Keratinocyte (primary cell): Measurements from ENCODE around the gene IGBP1. TPM values are rescaled to one million over a fixed set of nuclear protein-coding genes. Genes with fewer than 3 reads are reported as not detected.

Source experiments
- DNase-seq: peaks from one replicate; pipeline ENCODE4 v3.0.0-alpha.2; 2011; ENCODE audit warnings: low read depth, missing footprints, low spot score
- FAIRE-seq: peaks from 2 replicates; lab custom pipeline; 2011; peaks lifted over from hg19 to GRCh38; lab: Jason Lieb, UNC
- H2AFZ ChIP-seq: 2 replicates; pipeline ENCODE4 v1.6.0; 2012; ENCODE audit warnings: low read length, control low read depth, inconsistent platforms; ENCODE audit not compliant: control insufficient read depth
- H3K27ac ChIP-seq: 2 replicates; pipeline ENCODE4 v1.5.1; 2011; ENCODE audit warnings: low read length; ENCODE audit not compliant: control insufficient read depth, insufficient read depth
- H3K27me3 ChIP-seq: 3 replicates; pipeline ENCODE4 v1.6.0; 2011; ENCODE audit warnings: low read length; ENCODE audit not compliant: control insufficient read depth, insufficient read depth; ENCODE audit errors: extremely low read depth
- H3K36me3 ChIP-seq, 2 experiments: 2 replicates in 1 of 2; 3 replicates in 1 of 2; pipeline ENCODE4 v1.5.1; 2011; ENCODE audit warnings: low read length in 2 of 2, mild to moderate bottlenecking in 1 of 2; ENCODE audit not compliant: control insufficient read depth in 2 of 2, insufficient read depth in 2 of 2; ENCODE audit errors: extremely low read depth in 1 of 2
- H3K4me1 ChIP-seq: 3 replicates; pipeline ENCODE4 v1.5.1; 2011; ENCODE audit warnings: low read length; ENCODE audit not compliant: control insufficient read depth, insufficient read depth; ENCODE audit errors: extremely low read depth
- H3K4me2 ChIP-seq: 3 replicates; pipeline ENCODE4 v1.6.0; 2011; ENCODE audit warnings: low read depth, low read length; ENCODE audit not compliant: control insufficient read depth, insufficient read depth; ENCODE audit errors: extremely low read depth
- H3K4me3 ChIP-seq, 3 experiments: fragments of 200-600 bp in 1 of 3; sonication (generic) in 1 of 3; 2 replicates in 2 of 3; 3 replicates in 1 of 3; pipeline ENCODE4 v1.5.1; 2011 to 2016; ENCODE audit warnings: low read length in 3 of 3, mild to moderate bottlenecking in 3 of 3, control low read depth in 2 of 3, inconsistent platforms in 1 of 3, low read depth in 1 of 3, mixed read lengths in 1 of 3, mixed run types in 1 of 3, moderate library complexity in 1 of 3; ENCODE audit not compliant: control insufficient read depth in 2 of 3, insufficient read depth in 2 of 3; ENCODE audit errors: extremely low read depth in 1 of 3
- H3K79me2 ChIP-seq: 2 replicates; pipeline ENCODE4 v1.6.0; 2012; ENCODE audit warnings: low read length; ENCODE audit not compliant: control insufficient read depth, insufficient read depth
- H3K9ac ChIP-seq: 3 replicates; pipeline ENCODE4 v1.6.0; 2011; ENCODE audit warnings: low read length; ENCODE audit not compliant: control insufficient read depth, insufficient read depth; ENCODE audit errors: extremely low read depth
- H3K9me1 ChIP-seq: 3 replicates; pipeline ENCODE4 v1.6.0; 2011; ENCODE audit warnings: low read length; ENCODE audit not compliant: control insufficient read depth, insufficient read depth; ENCODE audit errors: extremely low read depth
- H3K9me3 ChIP-seq: 2 replicates; pipeline ENCODE4 v1.5.1; 2012; ENCODE audit warnings: low read depth, low read length; ENCODE audit not compliant: control insufficient read depth
- H4K20me1 ChIP-seq: 3 replicates; pipeline ENCODE4 v1.6.0; 2011; ENCODE audit warnings: low read length; ENCODE audit not compliant: control insufficient read depth, insufficient read depth; ENCODE audit errors: extremely low read depth
- EZH2 ChIP-seq: IDR thresholded peaks from one replicate; pipeline ENCODE4 v1.6.1; 2012; ENCODE audit warnings: inconsistent platforms, mild to moderate bottlenecking, low read length, moderate library complexity
- dilution Hi-C: fragments of 300-500 bp; cut with MboI; formaldehyde crosslinking; loops from one replicate; pipeline ENCODE4 v1.7.0; 2020; ENCODE audit warnings: low sequenced_read_pairs; ENCODE audit not compliant: extremely low pct_ligation_motif_present
- polyA plus RNA-seq, 5 experiments: library from polyadenylated mRNA; depleted of rRNA in 3 of 5; stranded (reverse) in 3 of 5; stranded (forward) in 1 of 5; unstranded in 1 of 5; fragments of >200 nt; gene quantifications; 1 replicate in 1 of 5; 2 replicates in 3 of 5; 3 replicates in 1 of 5; pipeline versions ENCODE4 v1.2.1 to v1.2.3, GENCODE V29; 2011 to 2012; ENCODE audit warnings: missing spikeins in 2 of 5, low read depth in 1 of 5, low replicate concordance in 1 of 5
- TF ChIP-seq, protein P1 (sequence below), 3 experiments: IDR thresholded peaks in 1 of 3; conservative IDR thresholded peaks in 1 of 3; optimal IDR thresholded peaks in 1 of 3; 2 replicates in 2 of 3; 3 replicates in 1 of 3; pipeline versions ENCODE3 to v1.5.1; 2011; ENCODE audit warnings: low read length in 3 of 3, mild to moderate bottlenecking in 3 of 3, moderate library complexity in 2 of 3, control low read depth in 1 of 3, inconsistent platforms in 1 of 3; ENCODE audit not compliant: insufficient read depth in 2 of 3; ENCODE audit errors: extremely low read depth in 1 of 3

Gene IGBP1
- polyA plus RNA-seq, 1 donor (not counting 4 experiments of a cell fraction or from before 2014, with no cell fraction given): 65.5 TPM

DNA sequence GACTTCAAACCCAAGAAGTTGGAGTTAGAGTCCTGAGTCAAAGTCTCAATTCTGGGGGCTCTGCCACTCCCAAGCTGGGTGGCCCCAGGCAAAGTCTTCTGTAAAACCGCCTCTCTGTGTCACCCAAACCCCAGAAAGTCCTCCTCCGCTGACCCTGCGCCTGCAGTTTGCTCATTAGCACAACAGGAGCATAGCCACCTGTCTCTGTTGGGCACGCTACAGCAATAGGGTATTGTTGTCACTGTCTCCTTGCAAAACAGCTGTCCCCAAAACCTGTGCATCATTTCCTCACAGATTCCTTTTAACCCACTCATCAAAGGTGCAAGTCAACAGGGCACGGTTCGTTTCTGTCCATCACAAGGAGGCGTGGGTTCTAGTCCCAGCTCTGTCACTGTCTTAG lies 36.0 kb downstream of the IGBP1 start:
- Histone ChIP-seq H3K27ac (no peak overlapping the region), H3K79me2 (no peaks in the 10 kb centered on the region), H3K4me2 (no peak overlapping the region), H2AFZ (no peak overlapping the region), H3K4me3 (no peak overlapping the region), H3K9me3 (no peaks in the 10 kb centered on the region), H3K27me3 (no peaks in the 10 kb centered on the region), H3K4me1 (peaks cover 20% of the 10 kb centered on the region), H4K20me1 (no peaks in the 10 kb centered on the region), H3K9ac (no peak overlapping the region), H3K36me3 (peaks cover 0 to 2% of the 10 kb centered on the region in 2 experiments), H3K9me1 (no peaks in the 10 kb centered on the region)
- no peak for FAIRE-seq
- TF ChIP-seq, protein P1, sequence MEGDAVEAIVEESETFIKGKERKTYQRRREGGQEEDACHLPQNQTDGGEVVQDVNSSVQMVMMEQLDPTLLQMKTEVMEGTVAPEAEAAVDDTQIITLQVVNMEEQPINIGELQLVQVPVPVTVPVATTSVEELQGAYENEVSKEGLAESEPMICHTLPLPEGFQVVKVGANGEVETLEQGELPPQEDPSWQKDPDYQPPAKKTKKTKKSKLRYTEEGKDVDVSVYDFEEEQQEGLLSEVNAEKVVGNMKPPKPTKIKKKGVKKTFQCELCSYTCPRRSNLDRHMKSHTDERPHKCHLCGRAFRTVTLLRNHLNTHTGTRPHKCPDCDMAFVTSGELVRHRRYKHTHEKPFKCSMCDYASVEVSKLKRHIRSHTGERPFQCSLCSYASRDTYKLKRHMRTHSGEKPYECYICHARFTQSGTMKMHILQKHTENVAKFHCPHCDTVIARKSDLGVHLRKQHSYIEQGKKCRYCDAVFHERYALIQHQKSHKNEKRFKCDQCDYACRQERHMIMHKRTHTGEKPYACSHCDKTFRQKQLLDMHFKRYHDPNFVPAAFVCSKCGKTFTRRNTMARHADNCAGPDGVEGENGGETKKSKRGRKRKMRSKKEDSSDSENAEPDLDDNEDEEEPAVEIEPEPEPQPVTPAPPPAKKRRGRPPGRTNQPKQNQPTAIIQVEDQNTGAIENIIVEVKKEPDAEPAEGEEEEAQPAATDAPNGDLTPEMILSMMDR (optimal IDR thresholded peaks at IDR 0.05 in 1 of 3, IDR thresholded peaks at IDR 0.05 in 1 of 3, conservative IDR thresholded peaks at IDR 0.05 in 1 of 3; ENCODE audit: extremely low read depth in 1 of 3, insufficient read depth in 2 of 3, low read length in 3 of 3): no peak
- TF ChIP-seq EZH2: no peak
- DNase-seq: no peak
- dilution Hi-C loops: no loop called here

GRCh38 chrX:70171624-70172023 lies 38.4 kb downstream of the IGBP1 start:
- peaks cover 20% of the 10 kb centered on the region for H3K4me1 ChIP-seq
- H3K27me3 ChIP-seq: no peaks in the 10 kb centered on the region
- H3K27ac ChIP-seq: no peak overlapping the region
- H4K20me1 ChIP-seq: no peaks in the 10 kb centered on the region
- H3K9ac ChIP-seq: no peak overlapping the region
- H3K4me2 ChIP-seq: no peak overlapping the region
- no peaks in the 10 kb centered on the region for H3K9me1 ChIP-seq
- H3K9me3 ChIP-seq: no peaks in the 10 kb centered on the region
- no peak overlapping the region for H3K4me3 ChIP-seq
- no peak for DNase-seq
- FAIRE-seq: no peak
- dilution Hi-C loops: no loop called here
- H3K36me3 ChIP-seq: no peaks in the 10 kb centered on the region
- TF ChIP-seq, protein P1 (optimal IDR thresholded peaks at IDR 0.05 in 1 of 3, IDR thresholded peaks at IDR 0.05 in 1 of 3, conservative IDR thresholded peaks at IDR 0.05 in 1 of 3; ENCODE audit: extremely low read depth in 1 of 3, insufficient read depth in 2 of 3, low read length in 3 of 3): no peak
- no peak for TF ChIP-seq EZH2
- no peak overlapping the region for H2AFZ ChIP-seq
- no peaks in the 10 kb centered on the region for H3K79me2 ChIP-seq
